Measurements from ENCODE around the gene GLT1D1.

The GLT1D1 gene

DNA sequence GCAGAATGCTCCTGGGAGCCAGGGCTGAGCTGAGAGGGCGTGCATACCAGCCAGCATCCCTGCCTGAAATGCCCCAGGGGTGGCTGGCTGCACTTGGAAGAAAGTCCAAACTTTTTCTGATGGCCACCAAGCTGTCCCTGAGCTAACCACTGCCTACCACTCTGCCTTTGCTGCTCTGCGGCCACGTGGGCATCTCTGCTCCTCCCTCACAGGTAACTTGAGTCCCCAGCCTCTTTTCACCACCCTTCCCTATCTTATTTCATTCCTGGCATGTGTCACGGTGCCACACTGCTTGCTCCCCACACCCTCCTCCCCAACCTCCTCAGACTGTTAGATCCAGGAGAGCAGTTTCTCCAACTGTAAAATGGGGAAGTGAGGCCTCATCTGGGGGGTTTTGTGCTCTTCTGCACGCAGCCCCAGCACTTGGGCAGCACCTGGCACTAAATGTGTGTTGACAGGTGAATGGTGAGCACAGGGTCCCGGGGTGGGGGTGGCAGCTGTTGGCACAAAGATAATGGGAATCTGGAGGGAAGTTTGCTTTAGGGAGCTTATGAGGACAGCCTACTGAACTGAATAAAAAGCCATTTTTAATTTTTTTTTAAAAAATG is 113.0 kb downstream of the GLT1D1 start:
- no peak overlapping the region for H3K27ac ChIP-seq (ENCODE audit: low read depth, low read length)
- H2BK120ac ChIP-seq (ENCODE audit: insufficient read depth, low read length, poor library complexity) = no peak overlapping the region
- H3K79me1 ChIP-seq (ENCODE audit: low read length) = no peaks in the 10 kb centered on the region
- H2BK12ac ChIP-seq (ENCODE audit: low read length) = no peak overlapping the region
- WGBS (ENCODE audit: extremely low coverage, insufficient coverage, insufficient read length) = no CpG with 5 or more reads among the region's 6 CpGs
- no peak overlapping the region for H3K9ac ChIP-seq (ENCODE audit: low read length)
- DNase-seq = no peak
- H2AFZ ChIP-seq (ENCODE audit: insufficient read depth, low read length, poor library complexity) = no peak overlapping the region
- no peak overlapping the region for H2AK5ac ChIP-seq (ENCODE audit: low read length)
- no peaks in the 10 kb centered on the region for H3K79me2 ChIP-seq (ENCODE audit: control insufficient read depth, insufficient read depth, low read length, poor library complexity)
- H3K23ac ChIP-seq (ENCODE audit: low read length) = no peak overlapping the region
- no peak overlapping the region for H3K4ac ChIP-seq (ENCODE audit: low read depth, low read length)
- no peak overlapping the region for H3K4me2 ChIP-seq (ENCODE audit: low read length)
- H3K4me1 ChIP-seq (ENCODE audit: control insufficient read depth in 1 of 2, insufficient read depth in 2 of 2, low read length in 2 of 2) = no peaks in the 10 kb centered on the region
- no peak overlapping the region for H4K8ac ChIP-seq (ENCODE audit: low read depth, low read length)
- no peak overlapping the region for H4K12ac ChIP-seq (ENCODE audit: low read depth, low read length)
- no peak overlapping the region for H4K91ac ChIP-seq (ENCODE audit: low read depth, low read length)
- no peaks in the 10 kb centered on the region for H3K36me3 ChIP-seq (ENCODE audit: control insufficient read depth in 1 of 2, insufficient read depth in 2 of 2, low read length in 2 of 2)
- H3K27me3 ChIP-seq (ENCODE audit: insufficient read depth, low read length) = peaks cover 5% of the 10 kb centered on the region
- no peak overlapping the region for H3K14ac ChIP-seq (ENCODE audit: low read length)
- H3K9me3 ChIP-seq (ENCODE audit: insufficient read depth, low read depth, low read length) = peaks cover 4% of the 10 kb centered on the region
- H3K4me3 ChIP-seq (ENCODE audit: low read depth, low read length) = no peak overlapping the region
- no peak overlapping the region for H3K18ac ChIP-seq (ENCODE audit: low read length)
- H2BK5ac ChIP-seq (ENCODE audit: low read depth, low read length, poor library complexity) = no peak overlapping the region

DNA sequence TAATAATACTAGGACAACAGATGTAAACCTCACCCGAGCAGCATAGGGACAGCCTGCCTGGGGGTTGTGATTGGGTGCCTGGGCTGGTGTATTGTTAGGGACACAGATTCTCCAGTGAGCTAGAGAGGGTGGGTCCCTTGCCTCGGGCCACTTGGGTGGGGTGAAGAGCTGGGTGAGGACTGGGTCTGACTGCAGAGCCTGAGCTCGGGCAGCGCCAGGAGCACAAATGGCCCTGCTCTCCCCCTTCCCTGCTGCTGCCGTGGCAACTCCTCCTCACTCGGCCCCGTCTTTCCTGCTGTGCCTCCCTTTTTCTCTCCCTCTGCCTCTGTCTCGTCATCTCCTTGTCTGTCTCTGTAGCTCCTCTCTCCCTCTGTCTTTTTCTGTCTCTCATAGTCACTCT is 115.4 kb downstream of the GLT1D1 start:
- Histone ChIP-seq H3K18ac (ENCODE audit: low read length) (no peak overlapping the region), H3K36me3 (ENCODE audit: control insufficient read depth in 1 of 2, insufficient read depth in 2 of 2, low read length in 2 of 2) (no peaks in the 10 kb centered on the region), H3K27ac (ENCODE audit: low read depth, low read length) (no peak overlapping the region), H3K23ac (ENCODE audit: low read length) (no peak overlapping the region), H3K4ac (ENCODE audit: low read depth, low read length) (no peak overlapping the region), H3K4me3 (ENCODE audit: low read depth, low read length) (no peak overlapping the region), H2AK5ac (ENCODE audit: low read length) (no peak overlapping the region), H3K4me2 (ENCODE audit: low read length) (no peak overlapping the region), H4K91ac (ENCODE audit: low read depth, low read length) (no peak overlapping the region), H4K12ac (ENCODE audit: low read depth, low read length) (no peak overlapping the region), H2BK12ac (ENCODE audit: low read length) (no peak overlapping the region), H2BK120ac (ENCODE audit: insufficient read depth, low read length, poor library complexity) (no peak overlapping the region), H3K9ac (ENCODE audit: low read length) (no peak overlapping the region), H3K9me3 (ENCODE audit: insufficient read depth, low read depth, low read length) (peaks cover 4% of the 10 kb centered on the region), H2BK5ac (ENCODE audit: low read depth, low read length, poor library complexity) (no peak overlapping the region), H3K79me2 (ENCODE audit: control insufficient read depth, insufficient read depth, low read length, poor library complexity) (no peaks in the 10 kb centered on the region), H4K8ac (ENCODE audit: low read depth, low read length) (no peak overlapping the region), H3K4me1 (ENCODE audit: control insufficient read depth in 1 of 2, insufficient read depth in 2 of 2, low read length in 2 of 2) (no peaks in the 10 kb centered on the region), H2AFZ (ENCODE audit: insufficient read depth, low read length, poor library complexity) (no peak overlapping the region), H3K79me1 (ENCODE audit: low read length) (no peaks in the 10 kb centered on the region), H3K27me3 (ENCODE audit: insufficient read depth, low read length) (peaks cover 5% of the 10 kb centered on the region), H3K14ac (ENCODE audit: low read length) (no peak overlapping the region)
- no peak for DNase-seq
- no CpG with 5 or more reads among the region's 8 CpGs for WGBS (ENCODE audit: extremely low coverage, insufficient coverage, insufficient read length)

DNA sequence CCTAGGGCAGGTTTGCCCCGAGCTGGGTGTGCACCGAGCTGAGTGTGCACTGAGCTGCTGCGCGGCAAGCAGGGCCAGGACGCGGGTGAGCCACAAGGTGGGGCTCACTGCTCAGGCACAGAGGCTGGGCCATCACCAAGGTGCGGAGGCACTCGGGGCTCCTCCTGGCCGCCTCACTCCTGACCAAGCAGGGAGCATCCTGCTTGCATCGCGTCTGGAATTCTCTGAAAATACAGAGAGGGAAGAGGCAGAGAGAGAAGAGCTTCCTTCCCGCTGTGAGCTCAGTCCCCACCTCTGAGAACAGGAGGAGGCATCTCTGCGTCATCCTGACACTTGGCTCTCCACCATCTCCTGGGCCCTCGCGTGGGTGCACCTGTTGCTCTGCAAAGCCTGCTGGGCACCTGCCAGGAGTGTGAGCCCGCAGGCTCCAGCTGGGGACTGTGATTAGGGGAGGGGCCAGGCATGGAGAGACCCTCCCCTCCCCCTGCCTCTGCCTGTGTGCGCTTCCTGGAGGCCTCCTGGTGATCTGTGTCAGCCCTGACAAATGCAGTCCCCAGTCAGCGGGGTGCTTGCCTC is 116.3 kb downstream of the GLT1D1 start:
- WGBS (ENCODE audit: extremely low coverage, insufficient coverage, insufficient read length) = no CpG with 5 or more reads among the region's 18 CpGs
- H3K79me1 ChIP-seq (ENCODE audit: low read length) = no peaks in the 10 kb centered on the region
- H3K4me1 ChIP-seq (ENCODE audit: control insufficient read depth in 1 of 2, insufficient read depth in 2 of 2, low read length in 2 of 2) = no peaks in the 10 kb centered on the region
- no peak overlapping the region for H2BK120ac ChIP-seq (ENCODE audit: insufficient read depth, low read length, poor library complexity)
- no peaks in the 10 kb centered on the region for H3K36me3 ChIP-seq (ENCODE audit: control insufficient read depth in 1 of 2, insufficient read depth in 2 of 2, low read length in 2 of 2)
- peaks cover 5% of the 10 kb centered on the region for H3K27me3 ChIP-seq (ENCODE audit: insufficient read depth, low read length)
- no peak overlapping the region for H3K23ac ChIP-seq (ENCODE audit: low read length)
- H4K91ac ChIP-seq (ENCODE audit: low read depth, low read length) = no peak overlapping the region
- no peak overlapping the region for H2BK12ac ChIP-seq (ENCODE audit: low read length)
- H3K9ac ChIP-seq (ENCODE audit: low read length) = no peak overlapping the region
- H2BK5ac ChIP-seq (ENCODE audit: low read depth, low read length, poor library complexity) = no peak overlapping the region
- H3K27ac ChIP-seq (ENCODE audit: low read depth, low read length) = no peak overlapping the region
- no peak overlapping the region for H4K12ac ChIP-seq (ENCODE audit: low read depth, low read length)
- H3K79me2 ChIP-seq (ENCODE audit: control insufficient read depth, insufficient read depth, low read length, poor library complexity) = no peaks in the 10 kb centered on the region
- no peak overlapping the region for H3K4me2 ChIP-seq (ENCODE audit: low read length)
- no peak overlapping the region for H2AFZ ChIP-seq (ENCODE audit: insufficient read depth, low read length, poor library complexity)
- H3K9me3 ChIP-seq (ENCODE audit: insufficient read depth, low read depth, low read length) = peaks cover 4% of the 10 kb centered on the region
- H2AK5ac ChIP-seq (ENCODE audit: low read length) = no peak overlapping the region
- H4K8ac ChIP-seq (ENCODE audit: low read depth, low read length) = no peak overlapping the region
- no peak overlapping the region for H3K18ac ChIP-seq (ENCODE audit: low read length)
- H3K4ac ChIP-seq (ENCODE audit: low read depth, low read length) = no peak overlapping the region
- no peak for DNase-seq
- no peak overlapping the region for H3K14ac ChIP-seq (ENCODE audit: low read length)
- H3K4me3 ChIP-seq (ENCODE audit: low read depth, low read length) = no peak overlapping the region

DNA sequence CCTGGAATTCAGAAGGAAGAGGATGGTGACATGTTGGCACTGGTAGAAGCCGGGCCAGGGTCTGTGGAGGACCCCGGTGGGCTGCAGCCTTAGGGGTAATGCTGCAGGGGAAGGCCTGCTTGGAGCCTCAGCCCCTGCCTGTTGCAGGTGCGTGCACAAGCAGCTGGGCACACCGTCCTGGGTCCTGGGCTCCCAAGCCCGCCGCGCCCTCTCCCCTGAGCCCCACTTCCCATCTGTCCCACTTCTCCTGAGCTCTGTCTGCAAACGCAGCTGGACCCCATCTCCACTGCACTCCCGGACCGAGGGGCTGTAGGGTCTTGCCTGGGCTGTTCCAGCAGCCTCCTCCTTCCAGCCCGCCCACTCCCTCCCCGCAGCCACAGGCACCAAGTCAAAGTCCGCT is 116.8 kb downstream of the GLT1D1 start:
- no peak overlapping the region for H2AFZ ChIP-seq (ENCODE audit: insufficient read depth, low read length, poor library complexity)
- no peaks in the 10 kb centered on the region for H3K4me1 ChIP-seq (ENCODE audit: control insufficient read depth in 1 of 2, insufficient read depth in 2 of 2, low read length in 2 of 2)
- no peak overlapping the region for H3K23ac ChIP-seq (ENCODE audit: low read length)
- no peak overlapping the region for H4K91ac ChIP-seq (ENCODE audit: low read depth, low read length)
- no peak overlapping the region for H3K4me2 ChIP-seq (ENCODE audit: low read length)
- H3K14ac ChIP-seq (ENCODE audit: low read length) = no peak overlapping the region
- no peak overlapping the region for H3K4me3 ChIP-seq (ENCODE audit: low read depth, low read length)
- no peak overlapping the region for H2BK120ac ChIP-seq (ENCODE audit: insufficient read depth, low read length, poor library complexity)
- peaks cover 5% of the 10 kb centered on the region for H3K27me3 ChIP-seq (ENCODE audit: insufficient read depth, low read length)
- WGBS (ENCODE audit: extremely low coverage, insufficient coverage, insufficient read length) = no CpG with 5 or more reads among the region's 13 CpGs
- H3K18ac ChIP-seq (ENCODE audit: low read length) = no peak overlapping the region
- no peak overlapping the region for H2AK5ac ChIP-seq (ENCODE audit: low read length)
- H2BK12ac ChIP-seq (ENCODE audit: low read length) = no peak overlapping the region
- H3K9ac ChIP-seq (ENCODE audit: low read length) = no peak overlapping the region
- H3K27ac ChIP-seq (ENCODE audit: low read depth, low read length) = no peak overlapping the region
- no peak overlapping the region for H4K12ac ChIP-seq (ENCODE audit: low read depth, low read length)
- no peaks in the 10 kb centered on the region for H3K36me3 ChIP-seq (ENCODE audit: control insufficient read depth in 1 of 2, insufficient read depth in 2 of 2, low read length in 2 of 2)
- no peak overlapping the region for H4K8ac ChIP-seq (ENCODE audit: low read depth, low read length)
- H3K79me2 ChIP-seq (ENCODE audit: control insufficient read depth, insufficient read depth, low read length, poor library complexity) = no peaks in the 10 kb centered on the region
- DNase-seq = no peak
- no peak overlapping the region for H3K4ac ChIP-seq (ENCODE audit: low read depth, low read length)
- H3K79me1 ChIP-seq (ENCODE audit: low read length) = no peaks in the 10 kb centered on the region
- no peak overlapping the region for H2BK5ac ChIP-seq (ENCODE audit: low read depth, low read length, poor library complexity)
- H3K9me3 ChIP-seq (ENCODE audit: insufficient read depth, low read depth, low read length) = peaks cover 3% of the 10 kb centered on the region

Data from trophoblast cell (in vitro differentiated cells and primary cell).